Suppressor macrophage treated with lipopolysaccharide for 1 hour (primary cell): Measurements from ENCODE around the gene CCDC141.
A peak's percentile ranks its signal among the peaks of the same experiment; 100 is the strongest.

Experiments
- DNase-seq, 3 donors: peaks; one replicate each; pipeline ENCODE4 v3.0.0-alpha.2; 2020 to 2022

CCDC141 gene

DNA sequence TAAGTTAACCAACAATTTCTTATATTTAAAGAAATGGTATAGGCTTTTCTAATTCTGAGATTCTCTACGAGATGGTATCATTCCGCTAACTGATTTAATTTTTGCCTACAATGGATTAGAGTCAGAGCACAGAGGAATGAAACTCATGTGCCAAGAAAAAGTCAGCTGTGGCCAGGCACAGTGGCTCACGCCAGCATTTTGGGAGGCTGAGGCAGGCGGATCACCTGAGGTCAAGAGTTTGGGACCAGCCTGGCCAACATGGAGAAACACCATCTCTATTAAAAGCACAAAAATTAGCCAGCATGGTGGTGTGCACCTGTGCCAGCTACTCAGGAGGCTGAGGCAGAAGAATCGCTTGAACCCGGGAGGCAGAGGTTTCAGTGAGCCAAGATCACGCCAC is 225.8 kb downstream of the CCDC141 start:
- no peak for DNase-seq

DNA sequence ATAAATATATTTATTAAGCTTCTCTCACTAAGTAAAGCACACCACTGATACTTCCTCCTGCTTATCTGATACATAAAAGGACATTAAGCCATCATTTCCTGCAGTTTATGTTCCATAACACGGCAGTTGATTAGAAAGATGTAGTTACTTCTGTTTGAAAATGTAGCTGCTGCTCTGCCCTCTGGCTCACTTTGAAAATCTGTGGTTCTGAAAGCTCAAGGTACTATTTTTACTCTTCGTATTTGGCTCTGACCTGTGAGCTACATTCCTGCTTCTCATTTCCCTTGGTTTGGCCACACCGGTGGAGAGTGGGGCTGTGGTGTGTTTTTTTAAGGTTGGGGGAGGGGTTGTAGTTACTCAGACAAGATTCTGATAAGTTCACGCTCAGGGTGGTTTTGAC is 229.9 kb downstream of the CCDC141 start:
- DNase-seq: no peak

DNA sequence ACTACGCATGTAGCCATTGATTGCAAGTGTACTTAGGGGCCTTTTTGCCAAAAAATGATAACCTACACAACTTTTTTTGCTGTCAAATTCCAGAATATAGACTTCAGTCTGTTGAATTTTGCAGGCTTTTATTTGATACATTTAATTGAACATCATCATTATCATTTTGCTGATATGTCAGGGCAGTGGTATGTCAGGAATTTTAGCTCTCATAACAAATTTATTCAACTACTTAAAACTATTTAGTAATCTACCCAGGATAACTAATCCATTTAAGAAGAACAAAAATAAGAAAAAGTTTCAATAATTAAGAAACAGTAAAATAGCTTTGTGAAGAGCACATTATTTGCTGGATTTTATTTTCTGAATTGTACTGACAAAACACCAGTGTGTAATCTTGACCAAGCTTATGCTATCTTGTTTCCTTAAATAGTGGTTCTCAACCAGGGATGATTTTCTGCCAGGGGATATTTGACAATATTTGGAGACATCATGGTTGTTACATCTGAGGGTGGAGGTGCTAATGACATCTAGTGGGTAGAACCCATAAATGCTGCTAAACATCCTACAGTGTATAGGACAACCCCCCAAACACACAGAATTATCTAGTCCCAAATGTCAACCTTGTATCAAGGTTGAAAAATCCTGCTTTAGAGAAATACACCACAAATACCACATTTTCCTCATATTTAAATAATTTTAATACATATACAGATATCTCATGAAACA is 230.6 kb downstream of the CCDC141 start:
- DNase-seq: no peak

DNA sequence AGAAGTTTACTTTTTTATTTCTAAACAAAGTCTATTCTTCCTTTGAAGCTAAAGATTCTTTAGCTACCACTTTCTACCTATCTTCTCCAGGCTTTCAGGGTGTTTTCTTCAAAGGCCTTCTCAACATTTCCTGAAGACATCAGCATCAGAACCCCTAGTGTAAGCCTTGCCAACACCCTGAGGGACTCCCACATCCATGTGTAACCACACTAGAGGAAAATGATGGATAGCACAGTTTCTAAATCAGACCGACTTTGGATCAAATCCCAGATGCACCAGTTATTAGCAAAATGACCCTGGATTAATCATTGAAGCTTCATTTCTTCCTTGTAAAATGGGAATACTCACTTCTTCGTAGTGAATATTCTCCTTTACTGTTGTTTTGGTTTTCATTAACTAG is 238.0 kb downstream of the CCDC141 start:
- DNase-seq: no peak

GRCh38 chr2:178811045-178811444 is 238.9 kb downstream of the CCDC141 start:
- DNase-seq: no peak

GRCh38 chr2:178810422-178810821 is 239.5 kb downstream of the CCDC141 start:
- DNase-seq: no peak

DNA sequence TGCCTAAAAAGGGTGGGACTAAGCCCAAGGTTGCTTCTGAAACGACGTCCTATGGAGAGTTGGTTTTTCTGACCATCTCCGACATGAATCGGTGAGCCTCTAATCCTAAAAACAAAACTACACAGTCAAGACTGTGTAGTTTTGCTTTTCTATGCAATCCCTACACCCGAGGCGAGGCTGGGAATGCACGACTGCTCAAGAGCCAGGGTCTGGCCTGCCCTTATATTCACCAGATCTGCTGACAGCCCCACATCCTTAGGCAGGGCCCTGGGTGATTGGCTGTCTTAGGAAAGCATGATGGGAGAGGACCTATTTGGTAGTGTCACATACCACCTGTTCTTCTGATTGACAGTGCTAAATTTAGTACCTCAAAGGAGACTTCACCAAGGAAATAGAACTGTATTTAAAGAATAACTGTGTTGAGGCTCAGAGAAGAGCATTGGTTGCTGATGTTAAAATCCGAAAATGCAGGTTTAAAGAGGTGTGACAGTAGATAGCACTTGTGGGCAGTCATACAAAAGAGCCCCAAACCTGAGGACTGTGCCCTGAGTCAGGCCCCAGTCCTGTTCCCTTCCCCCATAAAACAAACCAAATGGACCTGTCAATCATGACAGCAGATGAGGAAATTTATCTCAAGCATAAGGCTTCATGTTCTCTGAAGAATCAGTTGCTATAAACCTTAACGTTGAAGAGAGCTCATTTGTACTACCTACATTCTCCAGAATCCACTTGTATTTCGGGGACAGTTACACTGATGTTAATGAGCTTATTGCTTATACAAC is 242.5 kb downstream of the CCDC141 start, which contains the start of gene TTN:
TSS of gene TTN (minus strand) at position 197 of the 782 bp plus-strand sequence. CDS start 2,781 bp downstream, outside the sequence.
- DNase-seq: no peak

DNA sequence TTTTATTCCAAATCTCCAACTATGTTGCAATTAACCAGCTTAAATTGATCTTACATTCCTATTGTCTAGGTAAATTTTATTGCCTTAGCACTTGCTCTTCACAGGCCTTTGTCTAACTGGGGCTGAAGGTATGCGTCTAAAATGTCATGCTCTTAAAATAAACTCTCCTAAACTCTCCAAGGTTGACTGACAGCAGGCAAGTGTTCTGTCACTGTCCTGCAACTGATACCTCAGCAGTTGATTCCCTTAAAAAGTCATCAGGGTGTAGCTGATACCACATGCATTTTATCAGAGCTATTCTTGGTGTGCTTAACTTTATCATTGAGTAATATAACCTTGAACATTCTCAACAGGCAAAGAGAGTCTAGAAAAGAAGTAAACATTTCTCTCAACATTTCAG is 243.4 kb downstream of the CCDC141 start:
- no peak for DNase-seq

DNA sequence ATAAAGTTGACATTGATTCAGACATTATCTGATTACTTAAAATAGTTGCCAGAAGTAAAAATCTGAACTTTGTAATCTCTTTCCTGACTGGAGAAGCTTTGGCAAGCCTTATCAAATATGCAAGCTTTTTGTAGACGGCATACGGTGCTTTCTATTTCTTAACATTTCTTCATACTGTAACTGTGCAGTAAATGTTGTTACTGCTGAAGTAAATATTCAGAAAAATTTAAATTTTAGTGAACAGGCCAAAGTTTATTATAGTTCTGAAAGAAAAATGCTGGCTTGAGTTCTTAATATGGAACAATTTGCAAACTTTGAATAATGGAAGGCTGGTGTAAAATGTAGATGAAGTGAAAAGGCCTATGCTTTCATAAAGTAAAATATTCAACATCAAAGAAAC is 244.5 kb downstream of the CCDC141 start:
- no peak for DNase-seq

DNA sequence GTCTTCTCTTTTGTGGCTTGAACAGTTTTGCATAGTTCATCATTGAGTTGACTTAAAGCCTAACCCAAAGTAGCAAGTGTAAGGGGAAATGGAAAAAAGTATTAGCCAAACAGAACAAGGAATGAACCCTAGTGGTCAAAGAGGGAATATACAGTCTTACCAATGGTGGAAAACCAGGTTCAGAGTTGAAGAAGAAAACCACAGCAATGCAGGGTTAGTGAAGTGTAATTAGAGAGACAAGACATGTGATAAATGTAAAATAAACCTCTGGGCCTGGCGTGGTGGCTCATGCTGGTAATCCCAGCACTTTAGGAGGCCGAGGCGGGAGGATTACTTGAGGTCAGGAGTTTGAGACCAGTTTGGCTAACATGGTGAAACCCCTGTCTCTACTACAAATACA is 245.1 kb downstream of the CCDC141 start:
- peak in 2 of 3 donors; percentile 16 to 41 for DNase-seq

- no peak for DNase-seq
Measured at GRCh38 chr2:178800510-178800909, 249.4 kb downstream of the CCDC141 start.

DNA sequence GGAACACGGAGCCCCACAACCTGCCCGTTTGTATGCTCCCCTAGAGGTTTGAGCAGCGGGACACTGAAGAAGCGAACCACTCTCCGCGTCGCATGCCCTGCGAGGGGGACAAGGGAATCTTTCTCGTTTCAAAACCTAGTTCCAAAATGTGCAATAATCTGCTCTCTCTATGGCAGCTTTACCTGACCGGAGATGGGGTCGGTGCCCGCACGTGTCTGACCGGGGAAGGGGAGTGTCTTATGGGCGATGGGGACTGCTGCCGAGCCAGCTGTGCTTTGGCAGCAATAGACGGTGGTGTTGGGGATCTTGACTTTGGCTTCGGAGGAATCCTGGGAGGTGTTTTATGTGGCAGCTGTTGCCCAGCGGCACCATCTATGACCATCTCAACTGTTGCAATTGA is 250.6 kb downstream of the CCDC141 start:
- DNase-seq: no peak

- peak; percentile 43 to 66 (median 61) for DNase-seq
Measured at GRCh38 chr2:178796079-178796677, 253.8 kb downstream of the CCDC141 start.

- DNase-seq: no peak
Measured at GRCh38 chr2:178787934-178788333, 262.0 kb downstream of the CCDC141 start.

- no peak for DNase-seq
Measured at GRCh38 chr2:178787155-178787554, 262.8 kb downstream of the CCDC141 start.

- DNase-seq: no peak
Measured at GRCh38 chr2:178783889-178784288, 266.0 kb downstream of the CCDC141 start.

- no peak for DNase-seq
Measured at GRCh38 chr2:178782236-178782635, 267.7 kb downstream of the CCDC141 start.
